Brain pericyte (primary cell): ENCODE data around the gene LIPE.

Experiments used
- DNase-seq: peaks from one replicate; pipeline ENCODE4 v3.0.0-alpha.2; 2012; ENCODE audit warnings: low read depth, low spot score

Gene LIPE

DNA sequence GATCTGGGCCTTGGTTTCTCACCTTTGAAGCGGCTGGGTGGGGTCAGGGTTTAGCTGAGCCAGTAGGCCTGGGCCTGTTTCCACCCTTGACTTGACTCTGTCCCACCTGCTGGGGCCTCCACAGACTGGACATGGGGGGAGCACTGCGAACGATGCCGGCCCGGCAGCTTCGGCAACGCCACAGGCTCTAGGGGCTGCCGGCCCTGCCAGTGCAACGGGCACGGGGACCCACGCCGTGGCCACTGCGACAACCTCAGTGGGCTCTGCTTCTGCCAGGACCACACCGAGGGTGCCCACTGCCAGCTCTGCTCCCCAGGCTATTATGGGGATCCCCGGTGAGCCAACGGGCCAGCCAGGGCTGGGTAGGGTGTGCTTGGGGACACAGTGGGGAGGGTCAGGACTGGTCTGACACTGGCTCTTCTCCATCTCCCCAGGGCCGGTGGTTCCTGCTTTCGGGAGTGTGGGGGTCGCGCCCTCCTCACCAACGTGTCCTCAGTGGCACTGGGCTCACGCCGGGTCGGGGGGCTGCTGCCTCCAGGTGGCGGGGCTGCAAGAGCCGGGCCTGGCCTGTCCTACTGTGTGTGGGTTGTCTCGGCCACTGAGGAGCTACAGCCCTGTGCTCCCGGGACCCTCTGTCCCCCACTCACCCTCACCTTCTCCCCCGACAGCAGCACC, 73.7 kb downstream of the LIPE start:
- no peak for DNase-seq

DNA sequence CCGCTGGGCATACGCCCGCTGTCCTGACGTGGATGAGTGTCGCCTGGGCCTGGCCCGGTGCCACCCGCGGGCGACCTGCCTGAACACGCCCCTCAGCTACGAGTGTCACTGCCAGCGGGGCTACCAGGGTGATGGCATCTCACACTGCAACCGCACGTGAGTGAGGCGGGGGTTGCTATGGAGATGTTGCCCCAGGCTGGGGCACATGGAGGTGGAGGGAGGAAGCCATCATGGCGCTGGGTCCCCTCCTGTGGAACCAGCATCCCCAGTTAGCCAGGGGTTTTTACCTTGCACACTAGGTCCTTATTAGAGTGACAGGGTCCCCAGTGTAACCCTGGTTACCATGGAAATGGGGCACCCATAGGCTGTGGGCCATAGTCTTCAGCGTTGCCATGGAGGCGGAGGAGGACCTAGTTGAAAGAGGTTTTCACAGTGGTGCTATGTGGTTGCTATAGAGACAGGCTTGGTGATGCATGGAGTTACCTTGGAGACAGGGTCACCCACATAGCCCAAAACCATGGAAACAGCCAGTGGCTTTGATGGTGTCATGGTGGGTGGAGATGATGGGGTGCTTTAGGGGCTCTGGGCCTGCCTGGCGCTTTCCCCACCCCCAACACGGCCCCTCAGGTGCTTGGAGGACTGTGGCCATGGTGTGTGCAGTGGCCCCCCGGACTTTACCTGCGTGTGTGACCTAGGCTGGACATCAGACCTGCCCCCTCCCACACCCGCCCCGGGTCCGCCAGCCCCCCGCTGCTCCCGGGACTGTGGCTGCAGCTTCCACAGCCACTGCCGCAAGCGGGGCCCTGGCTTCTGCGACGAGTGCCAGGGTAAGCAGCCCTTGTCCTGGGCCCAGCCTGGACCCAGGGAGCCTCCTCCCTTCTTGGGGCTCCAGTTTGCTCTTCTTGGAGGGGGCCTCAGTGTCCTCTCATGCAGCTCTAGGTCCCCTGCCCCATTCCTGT, 74.6 kb downstream of the LIPE start:
- DNase-seq, result no peak
